Measurements from ENCODE around the gene CHD9.
"Not testable (repeated sequence)": the region's sequence is repeated elsewhere in the genome, so short reads cannot be mapped to it uniquely, and the experiment has no call there.

The CHD9 gene

DNA sequence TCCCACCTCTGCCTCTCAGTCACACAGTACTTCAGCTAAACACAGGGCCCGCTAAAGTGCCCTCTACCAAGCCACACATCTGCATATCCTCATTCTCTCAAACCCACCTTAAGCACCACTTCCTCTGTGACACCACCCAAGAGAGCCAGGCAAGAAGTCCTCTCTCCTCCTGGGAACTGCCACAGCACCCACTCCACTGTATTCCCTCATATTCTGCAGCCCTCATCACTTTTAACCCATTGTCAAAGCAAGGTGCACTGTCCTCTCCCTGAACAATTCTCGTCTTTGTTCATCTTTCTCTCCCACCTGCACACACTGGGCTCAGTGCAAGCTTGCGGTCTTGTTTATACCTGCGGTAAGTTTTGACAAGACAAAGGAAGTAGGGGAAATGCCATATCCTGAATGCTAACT is 13.6 kb downstream of the CHD9 start:
- Histone ChIP-seq H3K4me1 (peaks cover 8% of the 10 kb centered on the region), H3K9me3 (no peaks in the 10 kb centered on the region), H3K36me3 (peaks cover 5% of the 10 kb centered on the region; the same call in 1 of the 2 replicates), H3K4me3 (ENCODE audit: low read depth, low read length) (no peak overlapping the region), H3K27me3 (no peaks in the 10 kb centered on the region)
- no peak for DNase-seq
- TF ChIP-seq, protein P1, sequence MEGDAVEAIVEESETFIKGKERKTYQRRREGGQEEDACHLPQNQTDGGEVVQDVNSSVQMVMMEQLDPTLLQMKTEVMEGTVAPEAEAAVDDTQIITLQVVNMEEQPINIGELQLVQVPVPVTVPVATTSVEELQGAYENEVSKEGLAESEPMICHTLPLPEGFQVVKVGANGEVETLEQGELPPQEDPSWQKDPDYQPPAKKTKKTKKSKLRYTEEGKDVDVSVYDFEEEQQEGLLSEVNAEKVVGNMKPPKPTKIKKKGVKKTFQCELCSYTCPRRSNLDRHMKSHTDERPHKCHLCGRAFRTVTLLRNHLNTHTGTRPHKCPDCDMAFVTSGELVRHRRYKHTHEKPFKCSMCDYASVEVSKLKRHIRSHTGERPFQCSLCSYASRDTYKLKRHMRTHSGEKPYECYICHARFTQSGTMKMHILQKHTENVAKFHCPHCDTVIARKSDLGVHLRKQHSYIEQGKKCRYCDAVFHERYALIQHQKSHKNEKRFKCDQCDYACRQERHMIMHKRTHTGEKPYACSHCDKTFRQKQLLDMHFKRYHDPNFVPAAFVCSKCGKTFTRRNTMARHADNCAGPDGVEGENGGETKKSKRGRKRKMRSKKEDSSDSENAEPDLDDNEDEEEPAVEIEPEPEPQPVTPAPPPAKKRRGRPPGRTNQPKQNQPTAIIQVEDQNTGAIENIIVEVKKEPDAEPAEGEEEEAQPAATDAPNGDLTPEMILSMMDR (IDR thresholded peaks at IDR 0.05; ENCODE audit: low read depth, low read length): no peak

DNA sequence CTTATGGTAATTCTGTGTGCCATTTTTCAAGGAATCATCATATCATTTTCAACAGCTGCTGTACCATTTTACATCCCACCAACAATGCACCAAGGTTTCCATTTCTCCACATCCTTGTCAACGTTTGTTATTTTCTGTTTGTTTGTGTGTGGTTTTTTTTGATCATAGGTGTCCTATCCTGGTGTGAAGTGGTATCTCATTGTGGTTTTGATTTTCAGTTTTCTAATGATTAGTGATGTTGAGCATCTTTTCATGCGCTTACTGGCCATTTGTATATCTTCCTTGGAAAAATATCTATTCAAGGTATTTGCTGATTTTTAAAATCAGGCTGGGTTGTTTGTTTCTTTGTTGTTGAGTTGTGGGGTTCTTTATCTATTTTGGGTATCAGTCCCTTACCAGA is 15.0 kb downstream of the CHD9 start:
- TF ChIP-seq, protein P1 (IDR thresholded peaks at IDR 0.05; ENCODE audit: low read depth, low read length): no peak
- H3K36me3 ChIP-seq: peaks cover 5% of the 10 kb centered on the region; the same call in 1 of the 2 replicates
- H3K4me3 ChIP-seq (ENCODE audit: low read depth, low read length): no peak overlapping the region
- H3K27me3 ChIP-seq: no peaks in the 10 kb centered on the region
- H3K9me3 ChIP-seq: no peaks in the 10 kb centered on the region
- DNase-seq: no peak
- peaks cover 8% of the 10 kb centered on the region for H3K4me1 ChIP-seq

DNA sequence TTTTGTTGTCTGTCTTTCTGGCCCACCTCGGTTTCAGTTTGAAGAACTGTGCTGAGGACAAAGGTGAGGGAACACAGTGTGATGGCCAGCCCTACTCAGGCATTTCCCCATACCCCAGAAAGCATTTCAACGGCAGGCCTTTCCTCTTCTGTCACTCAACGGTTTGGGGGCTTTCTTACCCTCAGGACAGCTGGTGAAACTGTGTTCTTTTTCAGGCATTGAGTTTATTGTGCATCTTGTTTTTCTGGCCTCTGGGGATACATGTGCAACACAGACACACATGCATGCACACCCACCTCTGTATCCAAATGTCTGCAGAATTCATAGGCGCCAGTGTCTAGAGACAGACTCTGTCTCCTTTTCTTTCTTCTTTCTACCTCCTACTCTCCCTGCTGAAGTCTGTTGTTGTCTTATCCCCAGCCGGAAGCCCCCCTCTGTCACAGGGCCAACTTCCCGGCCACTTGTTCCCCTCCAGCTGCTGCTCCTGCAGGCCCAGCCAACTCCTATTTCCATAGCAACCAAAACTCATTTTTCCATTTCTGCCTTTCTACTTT is 17.0 kb downstream of the CHD9 start:
- H3K4me1 ChIP-seq: peaks cover 4% of the 10 kb centered on the region
- peak; percentile 73 for DNase-seq
- no peaks in the 10 kb centered on the region for H3K9me3 ChIP-seq
- H3K27me3 ChIP-seq: no peaks in the 10 kb centered on the region
- peaks cover 9% of the 10 kb centered on the region for H3K36me3 ChIP-seq
- H3K4me3 ChIP-seq (ENCODE audit: low read depth, low read length): peak overlapping the region; percentile 32
- TF ChIP-seq, protein P1 (IDR thresholded peaks at IDR 0.05; ENCODE audit: low read depth, low read length): no peak

DNA sequence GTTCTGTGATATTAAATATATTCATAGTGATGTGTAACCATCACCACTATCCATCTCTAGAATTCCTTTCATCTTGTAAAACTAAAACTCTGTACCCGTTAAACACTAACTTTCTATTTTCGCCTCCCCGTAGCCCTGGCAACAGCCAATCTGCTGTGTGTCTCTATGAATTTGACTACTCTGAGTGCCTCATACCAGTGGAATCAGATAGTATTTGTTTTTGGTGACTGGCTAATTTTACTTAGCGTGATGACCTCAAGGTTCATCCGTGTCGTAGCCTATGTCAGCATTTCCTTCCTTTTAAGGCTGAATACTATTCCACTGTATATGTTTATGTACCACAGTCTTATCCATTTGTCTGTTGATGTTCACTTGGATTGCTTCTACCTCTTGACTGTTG is 18.2 kb downstream of the CHD9 start:
- H3K9me3 ChIP-seq: no peaks in the 10 kb centered on the region
- H3K4me1 ChIP-seq: peaks cover 4% of the 10 kb centered on the region
- DNase-seq: no peak
- H3K4me3 ChIP-seq (ENCODE audit: low read depth, low read length): no peak overlapping the region
- no peaks in the 10 kb centered on the region for H3K27me3 ChIP-seq
- peaks cover 7% of the 10 kb centered on the region for H3K36me3 ChIP-seq
- TF ChIP-seq, protein P1 (IDR thresholded peaks at IDR 0.05; ENCODE audit: low read depth, low read length): no peak

DNA sequence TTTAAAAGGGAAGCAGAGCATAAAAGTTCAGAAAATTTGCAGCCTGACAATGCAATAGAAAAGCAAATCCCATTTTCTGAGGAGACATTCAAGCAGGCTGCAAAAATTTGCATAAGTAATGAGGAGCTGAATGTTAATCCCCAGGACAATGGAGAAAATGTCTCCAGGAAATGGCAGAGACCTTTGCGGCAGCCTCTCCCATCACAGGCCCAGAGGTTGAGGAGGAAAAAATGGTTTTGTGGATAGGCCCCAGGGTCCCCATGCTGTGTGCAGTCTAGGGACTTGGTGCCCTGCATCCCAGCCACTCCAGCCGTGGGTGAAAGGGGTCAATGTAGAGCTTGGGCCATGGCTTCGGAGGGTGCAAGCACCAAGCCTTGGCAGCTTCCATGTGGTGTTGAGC is 19.5 kb downstream of the CHD9 start:
- DNase-seq; H3K27me3 ChIP-seq; H3K9me3 ChIP-seq; H3K36me3 ChIP-seq; H3K4me3 ChIP-seq (ENCODE audit: low read depth, low read length): not testable (repeated sequence)
- peaks cover 17% of the 10 kb centered on the region for H3K4me1 ChIP-seq

DNA sequence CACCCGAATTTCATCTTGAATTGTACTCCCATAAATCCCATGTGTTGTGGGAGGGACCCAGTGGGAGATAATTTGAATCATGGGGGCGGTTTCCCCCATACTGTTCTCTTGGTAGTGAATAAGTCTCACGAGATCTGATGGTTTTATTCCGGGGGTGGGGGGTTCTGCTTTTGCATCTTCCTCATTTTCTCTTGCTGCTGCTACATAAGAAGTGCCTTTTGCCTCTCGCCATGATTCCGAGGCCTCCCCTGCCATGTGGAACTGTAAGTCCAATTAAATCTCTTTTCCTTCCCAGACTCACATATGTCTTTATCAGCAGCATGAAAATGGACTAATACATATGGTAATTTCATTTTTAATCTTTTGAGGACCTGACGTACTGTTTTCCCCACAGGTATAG is 20.7 kb downstream of the CHD9 start:
- H3K27me3 ChIP-seq; H3K36me3 ChIP-seq; DNase-seq; H3K4me3 ChIP-seq (ENCODE audit: low read depth, low read length); H3K9me3 ChIP-seq: not testable (repeated sequence)
- H3K4me1 ChIP-seq: peaks cover 28% of the 10 kb centered on the region

DNA sequence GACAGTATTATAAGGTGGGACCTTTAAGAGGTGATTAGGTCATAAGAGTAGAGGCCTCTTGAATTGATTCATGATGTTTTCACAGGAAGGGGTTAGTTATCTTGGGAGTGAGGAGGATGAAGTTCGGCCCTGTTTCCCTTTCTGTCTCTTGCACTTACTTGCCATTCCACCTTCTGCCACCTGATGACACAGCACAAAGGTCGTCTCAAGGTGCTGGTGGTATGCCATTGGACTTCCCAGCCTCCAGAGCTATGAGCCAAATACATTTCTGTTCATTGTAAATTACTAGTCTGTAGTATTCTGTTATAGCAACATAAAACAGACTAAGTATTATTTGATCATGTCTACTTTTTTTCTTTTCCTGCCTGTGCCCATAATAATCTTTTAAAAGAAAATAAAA is 23.5 kb downstream of the CHD9 start:
- no peak overlapping the region for H3K4me3 ChIP-seq (ENCODE audit: low read depth, low read length)
- H3K27me3 ChIP-seq: no peaks in the 10 kb centered on the region
- no peak for DNase-seq
- peaks cover 4% of the 10 kb centered on the region for H3K36me3 ChIP-seq
- H3K9me3 ChIP-seq: no peaks in the 10 kb centered on the region
- TF ChIP-seq, protein P1 (IDR thresholded peaks at IDR 0.05; ENCODE audit: low read depth, low read length): no peak
- peaks cover 44% of the 10 kb centered on the region for H3K4me1 ChIP-seq
